Left ventricle myocardium superior (tissue), 1 donor: ENCODE data around the gene TIGAR. TPM values are rescaled to one million over a fixed set of nuclear protein-coding genes. Genes with fewer than 3 reads are reported as not detected.
A peak's percentile ranks its signal among the peaks of the same experiment; 100 is the strongest.

ENCODE experiments used
- ATAC-seq: fragments of 200-7000 bp; cut with Tn5 transposase; one replicate; pipeline ENCODE4 v1.9.1; 2020; ENCODE audit warnings: mild to moderate bottlenecking, moderate library complexity
- DNase-seq: peaks from one replicate; pipeline ENCODE4 v3.0.0-alpha.2; 2020
- intact Hi-C: fragments of 100-400 bp; cut with micrococcal nuclease; formaldehyde crosslinking; loops from one replicate; pipeline ENCODE4 v1.11.0; 2022
- long read RNA-seq: library from polyadenylated mRNA; unstranded; transcript quantifications from one replicate; pipeline ENCODE4 v2.0.0, GENCODE V29; 2021
- total RNA-seq: library from RNA; stranded (reverse); fragmentation: NEBNext Ultra II Directional; extraction: Animal tissue kit (Norgen Biotek cat#: 25700); gene quantifications from one replicate; pipeline ENCODE4 v1.2.1, GENCODE V29; 2021
- donor health status: DM: no; HTN: yes; CAD: no; lungs with severe emphysema.

The TIGAR gene, protein sequence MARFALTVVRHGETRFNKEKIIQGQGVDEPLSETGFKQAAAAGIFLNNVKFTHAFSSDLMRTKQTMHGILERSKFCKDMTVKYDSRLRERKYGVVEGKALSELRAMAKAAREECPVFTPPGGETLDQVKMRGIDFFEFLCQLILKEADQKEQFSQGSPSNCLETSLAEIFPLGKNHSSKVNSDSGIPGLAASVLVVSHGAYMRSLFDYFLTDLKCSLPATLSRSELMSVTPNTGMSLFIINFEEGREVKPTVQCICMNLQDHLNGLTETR
- total RNA-seq: 14.4 TPM
- long read RNA-seq, transcript TIGAR-201 (6 exons, 2,782 nt): major isoform, 20 of 22 reads
- long read RNA-seq, partial matches to known transcripts: 1 of 22 reads
- long read RNA-seq, other reads (novel, unspliced or antisense): 1 of 22 reads

DNA sequence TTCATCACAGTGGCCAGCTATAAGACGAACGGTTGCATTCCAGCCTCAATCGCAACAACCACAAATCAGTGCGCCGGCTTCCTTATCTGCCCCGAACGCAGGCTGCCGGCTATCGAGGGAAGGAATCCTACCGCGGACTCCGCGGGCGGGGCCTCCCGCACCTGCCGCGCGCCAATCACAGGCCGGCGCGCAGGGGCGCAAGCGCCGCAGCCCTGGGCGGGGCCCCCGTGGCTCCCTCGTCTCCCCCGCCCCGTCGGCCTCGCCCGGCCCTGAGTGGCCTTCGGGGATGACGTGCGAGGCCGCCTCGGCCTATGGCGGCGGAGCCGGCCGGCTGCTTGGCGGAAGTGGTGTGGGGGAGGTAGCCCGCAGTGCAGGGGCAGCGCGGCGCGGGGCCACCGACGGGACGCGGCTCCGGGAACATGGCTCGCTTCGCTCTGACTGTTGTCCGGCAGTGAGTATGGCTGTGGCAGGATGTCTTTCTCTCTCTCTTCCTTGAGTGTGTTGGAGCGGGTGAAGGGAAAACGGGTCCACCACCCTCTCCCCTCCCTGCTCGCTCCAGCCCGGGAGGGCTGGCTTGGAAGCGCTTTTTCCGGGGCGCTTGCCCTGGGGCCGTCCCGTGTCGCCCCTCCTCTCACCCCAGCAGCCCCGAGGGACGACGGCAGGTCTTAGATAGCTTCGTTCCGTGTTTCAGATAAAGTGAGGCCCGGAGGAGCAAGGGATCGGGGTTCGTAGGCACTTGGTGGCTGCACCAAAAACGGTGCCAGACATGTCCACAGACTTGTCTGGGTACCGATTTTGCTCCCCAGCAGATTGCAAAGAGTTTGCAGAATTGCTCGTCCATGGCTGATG is at the start of gene TIGAR:
Gene TIGAR, plus strand, starts transcription at position 361 of the 849 bp plus-strand sequence. Its CDS starts 59 bp downstream, at position 420.
- ATAC-seq (peak; percentile 100), DNase-seq (peak; percentile 98)
- intact Hi-C loops: no loop called here

DNA sequence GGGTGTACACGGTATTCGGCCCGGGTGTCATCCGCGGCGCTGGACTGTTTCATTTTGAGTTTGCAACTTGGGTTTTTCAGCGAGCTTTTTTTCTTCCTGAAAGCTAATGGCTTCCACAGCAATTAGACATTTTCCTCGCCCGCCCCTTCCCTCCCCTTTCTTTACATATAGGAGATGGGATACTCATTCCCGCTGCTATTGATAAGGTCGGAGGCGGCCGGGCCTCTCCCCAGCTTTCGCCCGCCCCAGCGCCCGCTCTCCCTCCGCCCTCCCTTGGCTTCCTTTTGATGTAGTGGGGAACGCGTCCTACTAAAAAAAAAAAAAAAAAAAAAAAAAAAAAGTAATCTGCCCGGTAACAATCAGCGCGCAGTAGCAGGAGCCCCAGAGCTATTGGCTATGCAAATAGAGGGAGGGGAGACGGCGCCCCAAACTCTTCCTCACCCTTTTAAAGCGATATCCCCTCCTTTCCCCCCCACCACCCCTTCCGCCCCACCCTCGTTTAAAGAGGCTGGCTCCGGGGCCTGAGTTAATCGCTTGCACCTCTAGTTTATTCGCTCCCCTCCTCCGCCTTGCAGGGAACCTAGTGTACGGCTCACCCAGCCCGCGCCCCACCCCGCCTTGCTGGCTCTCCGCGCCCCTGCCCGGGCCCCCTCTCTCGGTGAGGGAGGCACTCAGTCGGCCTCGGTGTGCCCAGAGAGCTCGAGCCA is 49.1 kb upstream of the TIGAR start:
- ATAC-seq (peak; percentile 55), DNase-seq (peak; percentile 80)
- intact Hi-C loops: loop anchor here (10.0 kb wide), 1 partner anchor 387 kb away; no protein-coding TSS in a partner anchor

DNA sequence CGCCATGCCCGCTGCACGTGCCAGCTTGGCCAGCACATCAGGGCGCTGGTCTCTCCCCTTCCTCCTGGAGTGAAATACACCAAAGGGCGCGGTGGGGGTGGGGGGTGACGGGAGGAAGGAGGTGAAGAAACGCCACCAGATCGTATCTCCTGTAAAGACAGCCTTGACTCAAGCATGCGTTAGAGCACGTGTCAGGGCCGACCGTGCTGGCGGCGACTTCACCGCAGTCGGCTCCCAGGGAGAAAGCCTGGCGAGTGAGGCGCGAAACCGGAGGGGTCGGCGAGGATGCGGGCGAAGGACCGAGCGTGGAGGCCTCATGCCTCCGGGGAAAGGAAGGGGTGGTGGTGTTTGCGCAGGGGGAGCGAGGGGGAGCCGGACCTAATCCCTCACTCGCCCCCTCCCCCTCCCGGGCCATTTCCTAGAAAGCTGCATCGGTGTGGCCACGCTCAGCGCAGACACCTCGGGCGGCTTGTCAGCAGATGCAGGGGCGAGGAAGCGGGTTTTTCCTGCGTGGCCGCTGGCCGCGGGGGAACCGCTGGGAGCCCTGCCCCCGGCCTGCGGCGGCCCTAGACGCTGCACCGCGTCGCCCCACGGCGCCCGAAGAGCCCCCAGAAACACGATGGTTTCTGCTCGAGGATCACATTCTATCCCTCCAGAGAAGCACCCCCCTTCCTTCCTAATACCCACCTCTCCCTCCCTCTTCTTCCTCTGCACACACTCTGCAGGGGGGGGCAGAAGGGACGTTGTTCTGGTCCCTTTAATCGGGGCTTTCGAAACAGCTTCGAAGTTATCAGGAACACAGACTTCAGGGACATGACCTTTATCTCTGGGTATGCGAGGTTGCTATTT is 48.4 kb upstream of the TIGAR start:
- intact Hi-C loops: loop anchor here (10.0 kb wide), 1 partner anchor 388 kb away; no protein-coding TSS in a partner anchor
- DNase-seq: peak; percentile 68
- ATAC-seq: peak; percentile 1

DNA sequence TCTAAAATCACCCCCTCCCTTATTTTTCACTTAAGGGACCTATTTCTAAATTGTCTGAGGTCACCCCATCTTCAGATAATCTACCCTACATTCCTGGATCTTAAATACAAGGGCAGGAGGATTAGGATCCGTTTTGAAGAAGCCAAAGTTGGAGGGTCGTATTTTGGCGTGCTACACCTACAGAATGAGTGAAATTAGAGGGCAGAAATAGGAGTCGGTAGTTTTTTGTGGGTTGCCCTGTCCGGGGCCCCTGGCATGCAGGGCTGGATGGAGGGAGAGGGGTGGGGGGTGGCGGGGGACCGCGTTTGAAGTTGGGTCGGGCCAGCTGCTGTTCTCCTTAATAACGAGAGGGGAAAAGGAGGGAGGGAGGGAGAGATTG is 47.8 kb upstream of the TIGAR start:
- ATAC-seq (no peak), DNase-seq (no peak)
- intact Hi-C loops: loop anchor here (10.0 kb wide), 1 partner anchor 388 kb away; no protein-coding TSS in a partner anchor

- intact Hi-C loops: loop anchor here (10.0 kb wide), 1 partner anchor 389 kb away; no protein-coding TSS in a partner anchor
- ATAC-seq (peak; percentile 75), DNase-seq (peak; percentile 93)
Observed at GRCh38 chr12:4273652-4274395, 47.2 kb upstream of the TIGAR start, which contains the start of gene CCND2. Gene CCND2, plus strand, starts transcription at chr12:4273762. Its CDS starts 279 bp downstream, at chr12:4274041.

DNA sequence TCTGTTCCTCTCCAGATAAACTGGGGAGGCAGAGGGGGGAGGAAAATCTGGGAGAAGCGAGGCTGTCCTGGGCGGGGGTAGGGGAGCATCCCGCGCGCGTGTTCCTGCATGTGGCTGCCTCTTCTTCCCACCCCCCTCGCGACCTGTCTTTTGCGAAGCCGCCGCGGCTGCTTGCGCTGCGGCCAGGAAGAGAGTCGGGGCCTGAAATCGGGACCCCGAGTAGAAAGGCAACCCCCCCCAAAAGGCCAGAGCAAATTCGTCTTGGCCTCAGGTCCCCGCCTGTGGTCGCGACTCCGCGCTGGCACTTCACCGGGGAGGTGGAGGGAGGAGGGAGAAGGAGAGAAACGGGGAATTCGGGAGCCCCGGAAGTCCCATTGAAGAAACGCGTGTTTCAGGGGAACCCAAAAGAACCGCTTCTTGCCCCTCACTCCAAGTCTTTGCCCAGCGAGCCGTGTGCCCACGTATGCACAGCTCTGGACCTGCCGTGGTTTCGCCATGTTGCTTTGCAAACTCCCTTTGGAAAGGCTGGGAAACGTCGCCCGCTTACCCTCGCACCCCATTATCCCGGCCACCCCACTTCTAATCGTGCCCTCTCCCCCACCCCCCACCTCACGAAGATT is 46.5 kb upstream of the TIGAR start:
- peak; percentile 59 for DNase-seq
- intact Hi-C loops: loop anchor here (10.0 kb wide), 1 partner anchor 390 kb away; no protein-coding TSS in a partner anchor
- no peak for ATAC-seq

GRCh38 chr12:4275016-4275869 is 45.8 kb upstream of the TIGAR start:
- intact Hi-C loops: loop anchor here (10.0 kb wide), 1 partner anchor 390 kb away; no protein-coding TSS in a partner anchor
- DNase-seq: peak; percentile 48
- no peak for ATAC-seq

DNA sequence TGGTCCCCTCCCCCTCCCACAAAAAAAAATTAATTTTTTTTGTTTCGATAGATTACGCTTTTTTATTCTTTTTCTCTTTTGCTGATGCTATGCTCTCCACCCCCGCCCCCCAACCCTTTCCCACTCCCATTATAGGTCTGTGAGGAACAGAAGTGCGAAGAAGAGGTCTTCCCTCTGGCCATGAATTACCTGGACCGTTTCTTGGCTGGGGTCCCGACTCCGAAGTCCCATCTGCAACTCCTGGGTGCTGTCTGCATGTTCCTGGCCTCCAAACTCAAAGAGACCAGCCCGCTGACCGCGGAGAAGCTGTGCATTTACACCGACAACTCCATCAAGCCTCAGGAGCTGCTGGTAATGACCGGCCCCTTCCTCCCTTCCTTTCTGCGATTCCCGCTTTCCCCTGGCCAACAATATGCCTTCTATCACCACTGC is 45.1 kb upstream of the TIGAR start:
- DNase-seq: no peak
- intact Hi-C loops: loop anchor here (10.0 kb wide), 1 partner anchor 391 kb away; no protein-coding TSS in a partner anchor
- ATAC-seq: no peak

DNA sequence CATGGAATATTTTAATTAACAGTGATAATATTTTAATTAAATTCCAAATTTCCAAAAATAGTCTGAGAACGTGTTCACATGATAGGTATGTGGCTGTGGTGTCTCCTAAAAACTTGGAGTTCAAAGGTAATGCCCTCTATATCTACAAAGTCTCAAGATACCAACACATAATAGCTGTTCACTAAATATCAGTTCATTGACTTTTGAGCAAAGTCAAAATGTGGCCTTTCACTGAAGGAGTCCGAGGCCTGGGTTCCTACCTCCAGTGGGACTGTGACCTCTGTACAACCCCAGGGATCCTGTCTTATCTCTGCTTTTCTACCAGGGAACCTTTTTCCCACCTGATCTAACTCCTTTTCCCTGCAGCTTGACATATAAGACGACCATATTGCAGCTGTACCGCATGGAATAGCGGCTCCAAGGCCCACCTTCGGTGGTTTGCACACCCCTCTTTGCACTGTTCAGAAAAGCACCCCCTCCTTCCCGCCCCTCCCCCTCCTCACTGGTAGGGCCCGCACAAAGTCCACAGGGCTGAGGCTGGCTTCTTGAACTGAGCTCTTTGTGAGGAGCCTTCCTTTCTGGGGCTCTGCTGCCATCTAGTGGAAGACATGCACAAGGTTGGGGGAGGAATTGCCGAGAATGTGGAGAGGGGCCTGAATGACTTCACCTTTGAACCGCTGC is 44.3 kb upstream of the TIGAR start:
- intact Hi-C loops: loop anchor here (10.0 kb wide), 1 partner anchor 392 kb away; no protein-coding TSS in a partner anchor
- ATAC-seq (peak; percentile 43), DNase-seq (peak; percentile 83)

GRCh38 chr12:4277205-4277543 is 43.8 kb upstream of the TIGAR start:
- no peak for DNase-seq
- ATAC-seq: no peak

DNA sequence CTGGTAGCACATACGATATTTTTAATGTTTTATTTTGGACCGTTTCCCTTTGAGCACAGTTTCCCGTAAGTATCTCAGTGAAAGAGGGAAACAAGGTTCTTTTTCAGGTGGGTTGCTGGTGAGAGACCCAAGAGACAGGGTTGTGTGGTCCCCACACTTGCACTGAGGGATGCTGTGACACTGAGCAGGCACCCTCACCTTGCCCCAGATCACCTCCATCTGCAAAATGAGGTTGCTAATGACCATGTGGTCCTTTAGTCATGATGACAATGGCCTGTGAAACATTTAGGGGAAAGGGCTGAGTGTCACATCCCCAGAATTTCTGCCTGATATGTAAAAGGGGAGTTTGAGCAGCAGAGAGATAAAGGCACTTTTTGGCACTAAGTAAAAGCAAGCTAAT is 43.2 kb upstream of the TIGAR start:
- intact Hi-C loops: loop anchor here (10.0 kb wide), 1 partner anchor 393 kb away; no protein-coding TSS in a partner anchor

More at GRCh38 chr12:4277205-4277543, 43.8 kb upstream of the TIGAR start:
- intact Hi-C loops: loop anchor here (10.0 kb wide), 1 partner anchor 392 kb away; no protein-coding TSS in a partner anchor

GRCh38 chr12:4278329-4279197 is 42.5 kb upstream of the TIGAR start:
- ATAC-seq (peak; percentile 68), DNase-seq (peak; percentile 81)
- intact Hi-C loops: loop anchor here (10.0 kb wide), 1 partner anchor 394 kb away; no protein-coding TSS in a partner anchor

More for the DNA sequence above, 43.2 kb upstream of the TIGAR start:
- ATAC-seq (no peak), DNase-seq (no peak)

- intact Hi-C loops: loop anchor here (10.0 kb wide), 1 partner anchor 394 kb away; no protein-coding TSS in a partner anchor
- DNase-seq (no peak), ATAC-seq (no peak)
Observed at GRCh38 chr12:4279198-4279690, 41.8 kb upstream of the TIGAR start.
